Stomach smooth muscle (tissue), 2 donors: Measurements from ENCODE around the gene SEMA3C.

Source experiments
- H3K27ac ChIP-seq: one replicate; pipeline ENCODE4 v1.7.0; 2013; ENCODE audit warnings: mild to moderate bottlenecking, low read length, inconsistent platforms
- H3K27me3 ChIP-seq, 2 donors: one replicate each; pipeline ENCODE4 v1.7.0; 2013; ENCODE audit warnings: low read length in 2 of 2; ENCODE audit not compliant: insufficient read depth in 2 of 2, control insufficient read depth in 1 of 2
- H3K36me3 ChIP-seq, 2 donors: one replicate each; pipeline ENCODE4 v1.7.0; 2013; ENCODE audit warnings: low read length in 2 of 2; ENCODE audit not compliant: control insufficient read depth in 2 of 2, insufficient read depth in 2 of 2
- H3K4me1 ChIP-seq: one replicate; pipeline ENCODE4 v1.7.0; 2013; ENCODE audit warnings: low read length; ENCODE audit not compliant: control insufficient read depth, insufficient read depth
- H3K4me3 ChIP-seq, 2 donors: one replicate each; pipeline ENCODE4 v1.7.0; 2013; ENCODE audit warnings: low read length in 2 of 2
- H3K9ac ChIP-seq, 2 donors: one replicate each; pipeline ENCODE4 v1.7.0; 2013; ENCODE audit warnings: low read length in 2 of 2, mild to moderate bottlenecking in 1 of 2
- H3K9me3 ChIP-seq, 2 donors: one replicate each; pipeline ENCODE4 v1.7.0; 2013; ENCODE audit warnings: low read length in 2 of 2; ENCODE audit not compliant: control insufficient read depth in 2 of 2
- donor health status: healthy.
- donor health status: Pancreatic carcinoma.

SEMA3C gene

DNA sequence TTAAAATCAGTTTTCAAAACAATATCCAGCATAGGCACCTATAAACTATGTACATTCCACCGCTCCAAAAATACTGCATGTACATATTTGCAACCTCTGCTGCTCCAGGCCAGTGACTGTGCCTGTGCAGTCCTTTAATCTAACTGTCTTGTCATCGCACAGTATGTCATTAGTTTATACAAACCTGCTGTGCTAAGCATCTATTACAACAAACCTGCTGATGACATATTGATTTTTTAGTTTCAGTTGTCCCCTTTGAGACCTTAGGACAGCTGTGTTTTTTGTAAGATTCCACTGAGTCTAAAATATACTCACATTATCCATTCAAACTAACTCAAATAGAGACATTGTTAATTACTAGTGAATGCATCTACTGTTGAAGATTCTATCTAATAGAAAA, 33.1 kb downstream of the SEMA3C start:
- H3K9ac ChIP-seq = no peak overlapping the region
- no peak overlapping the region for H3K27ac ChIP-seq
- H3K36me3 ChIP-seq = no peaks in the 10 kb centered on the region
- H3K27me3 ChIP-seq = no peaks in the 10 kb centered on the region
- no peak overlapping the region for H3K4me3 ChIP-seq
- H3K9me3 ChIP-seq = no peaks in the 10 kb centered on the region
- H3K4me1 ChIP-seq = no peaks in the 10 kb centered on the region

DNA sequence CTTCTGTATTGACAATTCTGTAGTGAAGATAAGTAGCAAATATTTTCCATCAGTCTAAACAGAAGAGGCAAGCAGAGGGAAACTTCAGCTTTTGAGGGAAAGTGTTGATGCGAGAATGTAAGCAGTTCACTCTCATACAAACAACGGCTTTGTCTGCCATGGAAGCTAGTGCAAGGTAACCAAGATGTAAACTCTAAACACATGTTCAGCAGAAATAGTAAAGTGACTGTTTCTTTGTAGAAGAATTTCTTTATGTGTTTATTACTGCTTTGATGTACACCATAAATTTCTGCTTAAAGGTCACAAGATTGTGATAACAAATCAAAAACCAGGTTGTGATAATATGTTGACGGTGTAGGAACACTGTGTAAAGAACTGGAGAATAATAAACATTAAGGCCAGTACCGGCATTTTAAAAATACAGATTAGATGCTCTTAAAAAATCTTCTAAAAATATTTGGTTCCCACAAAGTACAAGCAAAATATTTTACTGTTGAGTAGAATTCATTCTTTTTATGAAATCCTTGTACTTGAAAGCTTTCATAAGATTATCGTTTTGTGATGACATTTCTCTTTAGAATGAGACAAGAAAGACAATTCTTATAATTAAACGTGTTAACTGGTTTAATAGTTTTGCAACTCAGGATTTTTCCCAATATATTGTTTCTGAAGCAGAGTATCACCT, 34.2 kb downstream of the SEMA3C start:
- Histone ChIP-seq H3K4me1 (no peaks in the 10 kb centered on the region), H3K4me3 (no peak overlapping the region), H3K9ac (peak overlapping the region in 1 of 2 donors; percentile 18), H3K27me3 (no peaks in the 10 kb centered on the region), H3K36me3 (no peaks in the 10 kb centered on the region), H3K27ac (no peak overlapping the region), H3K9me3 (no peaks in the 10 kb centered on the region)

DNA sequence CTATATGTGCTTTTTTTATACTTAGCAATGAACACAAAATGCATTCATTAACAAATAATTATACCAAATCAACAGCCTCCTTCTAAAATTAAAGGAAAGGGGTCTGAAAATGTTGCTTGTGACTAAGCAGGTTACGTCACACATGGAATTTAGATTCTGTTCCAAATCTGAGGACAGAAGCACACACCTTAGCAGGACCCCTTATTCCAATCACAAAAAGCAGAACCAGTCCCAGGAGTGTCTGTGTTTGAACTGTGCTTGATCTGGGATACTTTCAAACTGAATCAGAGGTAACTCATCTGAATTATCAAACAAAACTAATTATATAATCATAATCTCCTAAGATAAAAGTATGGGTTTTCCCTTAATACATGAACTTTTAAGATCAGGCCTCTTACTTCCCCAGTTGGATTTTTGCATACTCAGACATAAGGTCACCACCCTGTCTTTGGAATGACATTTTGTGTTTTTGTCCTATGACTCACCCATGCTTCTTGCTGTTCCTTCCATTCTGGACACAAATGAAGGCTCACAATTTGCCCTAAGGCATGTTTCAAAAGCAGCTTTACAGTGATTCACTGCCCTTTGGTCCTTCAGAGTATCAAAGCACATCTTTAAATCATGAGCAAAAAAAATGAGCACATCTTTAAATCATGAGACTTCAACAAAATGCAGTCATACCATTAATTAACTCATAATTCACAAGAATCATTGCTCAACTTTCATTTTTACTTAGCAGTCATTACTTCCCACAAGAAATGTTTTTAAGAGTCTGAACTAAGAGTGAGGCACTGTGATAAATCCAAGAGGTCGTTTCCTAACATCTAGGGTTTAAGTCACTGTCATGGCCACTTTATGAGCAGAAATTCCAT, 35.5 kb downstream of the SEMA3C start:
- peak overlapping the region; percentile 18 for H3K27ac ChIP-seq
- H3K9ac ChIP-seq = no peak overlapping the region
- H3K27me3 ChIP-seq = no peaks in the 10 kb centered on the region
- no peaks in the 10 kb centered on the region for H3K4me1 ChIP-seq
- H3K9me3 ChIP-seq = no peaks in the 10 kb centered on the region
- H3K36me3 ChIP-seq = no peaks in the 10 kb centered on the region
- H3K4me3 ChIP-seq = peak overlapping the region in 1 of 2 donors; percentile 31

DNA sequence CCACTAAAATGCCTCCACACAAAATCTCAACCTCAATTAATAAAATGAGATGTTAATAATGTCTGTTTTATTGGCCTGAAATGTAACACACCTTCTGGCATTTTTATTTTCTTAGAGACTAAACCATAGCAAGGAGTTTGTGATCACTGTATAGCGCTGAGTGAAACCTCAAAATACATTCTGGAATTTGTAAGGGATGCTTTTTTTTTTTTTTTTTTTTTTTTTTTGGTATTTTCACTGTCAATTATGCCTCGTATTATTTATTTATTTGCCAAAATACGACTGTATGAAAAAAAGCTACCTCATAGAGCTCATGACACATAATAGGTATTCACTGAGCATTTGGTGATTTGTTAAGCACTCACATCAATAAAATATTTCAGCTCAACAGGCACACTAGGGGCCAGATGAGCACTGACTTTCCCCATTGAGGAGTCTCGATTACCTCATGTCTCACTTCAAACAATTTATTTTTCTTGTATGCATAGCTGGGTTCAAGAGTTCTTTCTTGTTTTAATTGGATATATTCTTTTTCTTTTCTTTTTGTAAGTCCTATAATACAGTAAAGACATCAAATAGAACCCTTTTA, 36.5 kb downstream of the SEMA3C start:
- Histone ChIP-seq H3K27me3 (no peaks in the 10 kb centered on the region), H3K4me3 (no peak overlapping the region), H3K27ac (no peak overlapping the region), H3K4me1 (no peaks in the 10 kb centered on the region), H3K9me3 (no peaks in the 10 kb centered on the region), H3K9ac (no peak overlapping the region), H3K36me3 (no peaks in the 10 kb centered on the region)

DNA sequence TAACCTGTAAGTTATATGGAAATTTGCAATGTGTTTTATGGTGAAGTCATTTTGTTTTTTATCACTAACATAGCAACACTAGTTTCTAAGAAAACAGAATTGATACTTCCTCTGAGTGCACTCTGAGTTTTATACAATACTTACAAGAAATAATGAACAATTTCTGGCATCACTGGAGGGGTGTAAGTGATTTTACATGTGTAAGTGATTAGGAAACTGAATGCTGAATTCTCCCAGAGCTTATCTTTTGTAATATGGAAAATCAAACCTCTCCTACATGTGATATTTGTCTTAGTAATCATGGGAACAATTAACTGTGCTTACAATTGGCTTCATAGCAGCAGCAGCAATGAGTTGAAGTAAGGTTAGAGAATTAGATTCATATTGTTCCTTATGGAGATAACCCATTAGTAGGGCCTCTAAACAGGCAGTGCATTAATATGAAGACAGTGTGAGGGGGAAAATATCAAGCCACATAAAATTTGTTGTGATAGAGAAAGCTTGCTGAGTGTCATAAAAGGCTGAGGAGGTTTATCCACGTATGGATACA, 37.4 kb downstream of the SEMA3C start:
- Histone ChIP-seq H3K4me3 (no peak overlapping the region), H3K9ac (no peak overlapping the region), H3K9me3 (no peaks in the 10 kb centered on the region), H3K4me1 (no peaks in the 10 kb centered on the region), H3K27ac (no peak overlapping the region), H3K36me3 (peaks cover 0 to 3% of the 10 kb centered on the region in 2 donors), H3K27me3 (no peaks in the 10 kb centered on the region)

DNA sequence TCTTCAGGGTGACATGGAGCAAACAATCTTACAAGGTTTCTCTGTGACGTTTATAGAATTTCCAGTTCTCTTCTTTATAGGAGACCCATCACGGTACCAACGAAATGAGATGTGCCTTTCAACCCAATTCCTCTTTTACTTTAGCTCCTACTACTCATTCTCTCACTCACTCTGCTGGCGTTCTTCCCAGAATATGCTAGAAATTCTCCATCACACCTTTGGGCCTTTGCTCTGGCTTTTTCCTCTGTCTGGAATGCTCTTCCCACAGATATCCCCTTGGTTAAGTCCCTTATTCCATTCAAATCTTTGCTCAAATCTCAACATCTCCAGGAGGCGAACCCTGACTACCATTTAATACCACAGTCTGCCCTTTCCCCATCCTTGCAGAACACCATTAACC, 39.0 kb downstream of the SEMA3C start:
- no peaks in the 10 kb centered on the region for H3K4me1 ChIP-seq
- H3K27ac ChIP-seq = no peak overlapping the region

DNA sequence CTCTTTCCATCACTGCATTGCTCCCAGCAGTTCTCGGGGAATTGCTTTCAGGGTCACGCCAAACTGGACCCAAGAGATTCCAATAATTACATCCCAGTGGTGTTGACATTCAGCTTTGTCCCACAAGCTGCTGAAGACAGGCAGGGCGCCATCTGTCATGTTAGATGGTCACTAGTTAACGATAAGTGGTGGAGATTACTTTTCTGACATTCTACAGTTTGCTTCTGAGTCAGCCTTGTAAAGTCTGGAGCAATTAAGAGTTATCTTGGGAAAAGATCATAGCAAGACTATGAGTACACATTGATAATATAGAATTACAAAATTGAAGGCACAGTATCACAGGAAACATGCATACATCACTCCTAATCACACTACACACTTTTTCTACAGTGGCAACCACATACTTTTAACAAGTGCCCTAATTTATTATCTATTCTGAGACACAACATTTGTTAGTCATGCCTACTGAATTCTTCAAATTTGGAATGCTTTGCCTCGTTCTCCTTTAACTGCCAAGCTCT, 41.9 kb downstream of the SEMA3C start:
- H3K27me3 ChIP-seq = no peaks in the 10 kb centered on the region
- no peak overlapping the region for H3K9ac ChIP-seq
- H3K4me1 ChIP-seq = no peaks in the 10 kb centered on the region
- H3K9me3 ChIP-seq = no peaks in the 10 kb centered on the region
- no peak overlapping the region for H3K4me3 ChIP-seq
- H3K27ac ChIP-seq = no peak overlapping the region
- peaks cover 0 to 3% of the 10 kb centered on the region in 2 donors for H3K36me3 ChIP-seq

More for the DNA sequence above, 39.0 kb downstream of the SEMA3C start:
- Histone ChIP-seq H3K9ac (no peak overlapping the region), H3K36me3 (peaks cover 0 to 3% of the 10 kb centered on the region in 2 donors), H3K4me3 (no peak overlapping the region), H3K9me3 (no peaks in the 10 kb centered on the region), H3K27me3 (no peaks in the 10 kb centered on the region)

DNA sequence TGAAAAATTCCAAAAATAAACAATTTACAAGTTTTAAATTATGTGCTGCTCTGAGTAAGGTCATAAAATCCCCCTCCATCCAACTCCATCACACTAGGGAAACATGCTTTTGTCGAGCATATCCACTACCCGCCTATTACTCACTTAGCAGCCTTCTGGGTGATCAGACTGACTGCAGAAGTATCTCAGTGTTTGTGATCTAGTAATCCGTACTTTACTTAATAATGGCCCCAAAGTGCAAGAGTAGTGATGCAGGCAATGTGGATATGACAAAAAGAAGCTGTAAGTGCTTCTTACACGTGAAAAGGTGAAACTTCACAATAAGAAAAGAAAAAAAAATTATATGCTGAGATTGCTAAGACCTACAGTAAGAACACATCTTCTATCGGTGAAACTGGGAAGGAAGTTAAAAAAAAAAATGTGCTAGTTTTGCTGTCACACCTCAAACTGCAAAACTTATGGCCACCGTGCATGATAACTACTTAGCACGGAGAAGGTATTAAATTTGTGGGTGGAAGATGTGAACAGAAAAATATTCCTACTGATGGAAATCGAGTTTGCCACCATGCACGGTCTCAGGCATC, 43.2 kb downstream of the SEMA3C start:
- peaks cover 0 to 3% of the 10 kb centered on the region in 2 donors for H3K36me3 ChIP-seq

DNA sequence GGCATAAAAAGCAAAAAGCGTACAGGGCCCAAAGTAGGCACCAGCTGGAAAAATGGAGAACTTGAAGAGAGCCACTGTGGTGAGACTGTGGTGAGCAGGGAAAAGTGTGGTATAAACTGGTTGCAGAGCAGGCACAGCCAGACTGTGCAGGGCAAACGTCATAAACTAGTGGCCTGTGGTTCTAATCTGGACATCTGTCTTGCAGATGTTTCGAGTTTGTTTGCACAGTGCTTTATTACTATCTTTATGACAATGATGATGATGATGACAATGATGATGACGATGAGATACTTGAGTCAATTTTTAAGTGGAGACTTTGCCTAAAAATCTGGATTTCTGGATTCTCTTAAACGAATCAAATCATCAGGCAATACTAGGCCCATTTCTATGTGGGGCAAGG, 45.7 kb downstream of the SEMA3C start:
- Histone ChIP-seq H3K4me1 (peaks cover 9% of the 10 kb centered on the region), H3K4me3 (no peak overlapping the region), H3K27me3 (no peaks in the 10 kb centered on the region), H3K9ac (no peak overlapping the region), H3K9me3 (no peaks in the 10 kb centered on the region), H3K27ac (no peak overlapping the region), H3K36me3 (peaks cover 0 to 3% of the 10 kb centered on the region in 2 donors)

More for the DNA sequence above, 43.2 kb downstream of the SEMA3C start:
- no peak overlapping the region for H3K9ac ChIP-seq
- no peak overlapping the region for H3K27ac ChIP-seq
- peaks cover 5% of the 10 kb centered on the region for H3K4me1 ChIP-seq
- H3K9me3 ChIP-seq = no peaks in the 10 kb centered on the region
- no peak overlapping the region for H3K4me3 ChIP-seq
- H3K27me3 ChIP-seq = no peaks in the 10 kb centered on the region

DNA sequence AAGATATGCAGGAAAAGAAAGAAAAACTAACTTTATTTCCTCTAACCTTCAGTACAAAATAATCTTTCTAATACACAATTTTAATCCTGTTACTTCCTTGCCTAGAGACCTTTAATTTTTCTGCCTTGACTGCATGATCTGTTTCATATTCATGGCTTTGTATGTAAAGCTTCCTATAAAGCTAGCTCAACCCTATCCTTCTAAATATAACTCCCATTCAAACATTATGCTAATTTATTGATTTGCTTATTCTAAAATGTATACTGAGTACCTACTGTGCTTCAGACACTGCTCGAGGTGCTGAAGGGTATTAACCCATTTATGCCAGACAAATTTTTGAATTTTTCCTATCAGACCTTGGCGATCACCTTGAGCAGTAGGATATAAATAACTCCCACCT, 47.6 kb downstream of the SEMA3C start:
- Histone ChIP-seq H3K4me1 (peaks cover 9% of the 10 kb centered on the region), H3K4me3 (no peak overlapping the region), H3K27ac (no peak overlapping the region), H3K36me3 (no peaks in the 10 kb centered on the region), H3K27me3 (no peaks in the 10 kb centered on the region), H3K9me3 (no peaks in the 10 kb centered on the region), H3K9ac (no peak overlapping the region)
